ENCODE results near the gene FLAD1.

DNA sequence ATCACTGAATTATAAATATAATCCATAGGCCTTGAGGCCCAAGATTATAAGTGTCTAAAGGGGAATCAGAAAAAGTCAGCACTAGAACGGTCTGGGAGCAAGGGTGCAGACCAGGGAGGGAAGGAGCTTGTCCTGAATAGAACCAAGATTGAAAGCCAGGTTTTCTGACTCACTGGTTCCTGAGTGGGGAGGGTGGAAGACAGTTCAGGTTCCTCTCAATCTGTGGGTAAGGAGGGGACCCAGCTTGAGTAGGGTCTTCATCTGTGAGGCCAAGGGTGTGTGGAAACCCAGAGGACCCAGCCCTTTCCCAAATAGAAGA lies 11.1 kb downstream of the FLAD1 start:
- TF ChIP-seq EP300 (IDR thresholded peaks at IDR 0.05) (no peak), POLR2A (IDR thresholded peaks at IDR 0.05) (no peak)
- TF ChIP-seq, protein P1, sequence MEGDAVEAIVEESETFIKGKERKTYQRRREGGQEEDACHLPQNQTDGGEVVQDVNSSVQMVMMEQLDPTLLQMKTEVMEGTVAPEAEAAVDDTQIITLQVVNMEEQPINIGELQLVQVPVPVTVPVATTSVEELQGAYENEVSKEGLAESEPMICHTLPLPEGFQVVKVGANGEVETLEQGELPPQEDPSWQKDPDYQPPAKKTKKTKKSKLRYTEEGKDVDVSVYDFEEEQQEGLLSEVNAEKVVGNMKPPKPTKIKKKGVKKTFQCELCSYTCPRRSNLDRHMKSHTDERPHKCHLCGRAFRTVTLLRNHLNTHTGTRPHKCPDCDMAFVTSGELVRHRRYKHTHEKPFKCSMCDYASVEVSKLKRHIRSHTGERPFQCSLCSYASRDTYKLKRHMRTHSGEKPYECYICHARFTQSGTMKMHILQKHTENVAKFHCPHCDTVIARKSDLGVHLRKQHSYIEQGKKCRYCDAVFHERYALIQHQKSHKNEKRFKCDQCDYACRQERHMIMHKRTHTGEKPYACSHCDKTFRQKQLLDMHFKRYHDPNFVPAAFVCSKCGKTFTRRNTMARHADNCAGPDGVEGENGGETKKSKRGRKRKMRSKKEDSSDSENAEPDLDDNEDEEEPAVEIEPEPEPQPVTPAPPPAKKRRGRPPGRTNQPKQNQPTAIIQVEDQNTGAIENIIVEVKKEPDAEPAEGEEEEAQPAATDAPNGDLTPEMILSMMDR (IDR thresholded peaks at IDR 0.05), result no peak

Data from ovary (tissue), 3 donors.